Measurements from ENCODE around the gene MICA.

- TF ChIP-seq, protein P1, sequence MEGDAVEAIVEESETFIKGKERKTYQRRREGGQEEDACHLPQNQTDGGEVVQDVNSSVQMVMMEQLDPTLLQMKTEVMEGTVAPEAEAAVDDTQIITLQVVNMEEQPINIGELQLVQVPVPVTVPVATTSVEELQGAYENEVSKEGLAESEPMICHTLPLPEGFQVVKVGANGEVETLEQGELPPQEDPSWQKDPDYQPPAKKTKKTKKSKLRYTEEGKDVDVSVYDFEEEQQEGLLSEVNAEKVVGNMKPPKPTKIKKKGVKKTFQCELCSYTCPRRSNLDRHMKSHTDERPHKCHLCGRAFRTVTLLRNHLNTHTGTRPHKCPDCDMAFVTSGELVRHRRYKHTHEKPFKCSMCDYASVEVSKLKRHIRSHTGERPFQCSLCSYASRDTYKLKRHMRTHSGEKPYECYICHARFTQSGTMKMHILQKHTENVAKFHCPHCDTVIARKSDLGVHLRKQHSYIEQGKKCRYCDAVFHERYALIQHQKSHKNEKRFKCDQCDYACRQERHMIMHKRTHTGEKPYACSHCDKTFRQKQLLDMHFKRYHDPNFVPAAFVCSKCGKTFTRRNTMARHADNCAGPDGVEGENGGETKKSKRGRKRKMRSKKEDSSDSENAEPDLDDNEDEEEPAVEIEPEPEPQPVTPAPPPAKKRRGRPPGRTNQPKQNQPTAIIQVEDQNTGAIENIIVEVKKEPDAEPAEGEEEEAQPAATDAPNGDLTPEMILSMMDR (IDR thresholded peaks at IDR 0.05; ENCODE audit: insufficient read depth, low read length, poor library complexity, severe bottlenecking), result no peak
- TF ChIP-seq EZH2phosphoT487 (conservative IDR thresholded peaks at IDR 0.05; ENCODE audit: low read length), result no peak
Measured at GRCh38 chr6:31450751-31451150, 47.4 kb downstream of the MICA start.
